NCI-H1105 (cell line): ENCODE measurements around the gene CST7.
A peak's percentile ranks its signal among the peaks of the same experiment; 100 is the strongest.
"Not testable (repeated sequence)": the region's sequence is repeated elsewhere in the genome, so short reads cannot be mapped to it uniquely, and the experiment has no call there.

Source experiments
- DNase-seq: peaks from one replicate; lab custom pipeline; 2025; lab: John Stamatoyannopoulos, UW

CST7 gene, protein sequence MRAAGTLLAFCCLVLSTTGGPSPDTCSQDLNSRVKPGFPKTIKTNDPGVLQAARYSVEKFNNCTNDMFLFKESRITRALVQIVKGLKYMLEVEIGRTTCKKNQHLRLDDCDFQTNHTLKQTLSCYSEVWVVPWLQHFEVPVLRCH

DNA sequence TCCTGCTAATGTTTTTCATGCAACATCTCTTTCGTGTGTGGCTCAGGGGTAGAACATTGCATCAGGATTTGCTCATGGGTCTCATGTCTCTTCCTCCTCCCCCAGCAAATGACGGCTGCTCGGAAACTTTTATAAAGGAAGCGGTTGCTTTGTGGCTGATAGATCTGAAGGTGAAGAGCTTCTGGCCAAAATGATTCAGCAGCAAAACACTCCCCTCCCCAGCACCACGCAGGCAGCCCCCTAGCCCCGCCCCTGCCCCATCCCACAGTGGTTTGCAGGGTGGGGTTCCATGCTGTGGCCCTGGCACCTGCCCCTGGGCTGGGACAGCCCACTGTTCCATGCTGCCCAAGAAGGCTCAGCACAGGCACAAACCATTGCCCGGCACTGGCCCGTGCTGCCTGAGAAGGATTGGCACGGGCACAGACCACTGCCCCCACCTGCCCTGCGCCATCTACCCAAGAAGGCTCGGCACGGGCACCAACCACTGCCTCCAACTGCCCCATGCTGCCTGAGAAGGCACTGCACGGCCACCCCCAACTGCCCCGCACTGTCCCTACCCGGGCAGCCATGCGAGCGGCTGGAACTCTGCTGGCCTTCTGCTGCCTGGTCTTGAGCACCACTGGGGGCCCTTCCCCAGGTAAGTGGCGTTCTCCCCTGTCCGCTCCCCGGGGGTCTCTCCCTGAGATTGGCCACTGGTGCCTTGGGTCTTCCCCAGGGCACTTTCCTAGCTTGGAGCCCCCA lies at the start of gene CST7:
Gene CST7, plus strand, starts transcription at position 331 of the 741 bp plus-strand sequence. Its CDS starts 237 bp downstream, at position 568.
- DNase-seq: no peak

DNA sequence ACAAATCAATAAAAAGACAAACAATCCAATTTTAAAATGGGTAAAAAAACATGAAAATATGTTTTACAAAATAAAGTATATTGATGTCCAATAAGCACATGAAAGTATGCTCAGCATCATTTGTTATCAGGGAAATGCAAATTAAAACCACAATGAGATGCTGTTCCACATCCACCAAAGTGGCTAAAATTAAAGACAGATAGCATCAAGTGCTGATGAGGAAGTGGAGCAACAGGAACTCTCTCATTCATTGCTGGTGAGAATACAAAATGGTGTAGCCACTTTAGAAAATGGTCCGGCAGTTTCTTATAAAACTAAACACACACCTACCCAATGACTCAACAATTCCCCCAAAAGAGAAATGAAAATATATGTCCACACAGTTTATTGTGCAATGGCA lies 42.3 kb upstream of the CST7 start:
- DNase-seq: no peak

DNA sequence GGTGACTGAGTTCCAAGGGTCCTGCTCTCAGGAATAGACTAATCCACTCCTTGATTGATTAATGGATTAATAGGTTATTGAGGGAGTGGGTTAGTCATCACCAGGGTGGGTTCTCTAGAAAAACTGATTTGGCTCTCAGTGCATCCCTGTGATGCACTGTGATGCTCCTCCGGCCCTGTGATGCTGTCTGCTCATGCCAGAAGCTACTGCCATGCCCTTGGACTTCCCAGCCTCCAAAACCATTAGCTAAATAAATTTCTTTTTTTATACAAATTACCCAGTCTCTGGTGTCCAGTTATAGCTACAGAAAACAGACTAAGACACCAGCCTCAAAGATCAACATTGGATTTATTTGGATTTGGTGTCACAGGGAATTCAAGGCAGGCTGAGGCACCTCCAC lies 40.4 kb upstream of the CST7 start:
- no peak for DNase-seq

DNA sequence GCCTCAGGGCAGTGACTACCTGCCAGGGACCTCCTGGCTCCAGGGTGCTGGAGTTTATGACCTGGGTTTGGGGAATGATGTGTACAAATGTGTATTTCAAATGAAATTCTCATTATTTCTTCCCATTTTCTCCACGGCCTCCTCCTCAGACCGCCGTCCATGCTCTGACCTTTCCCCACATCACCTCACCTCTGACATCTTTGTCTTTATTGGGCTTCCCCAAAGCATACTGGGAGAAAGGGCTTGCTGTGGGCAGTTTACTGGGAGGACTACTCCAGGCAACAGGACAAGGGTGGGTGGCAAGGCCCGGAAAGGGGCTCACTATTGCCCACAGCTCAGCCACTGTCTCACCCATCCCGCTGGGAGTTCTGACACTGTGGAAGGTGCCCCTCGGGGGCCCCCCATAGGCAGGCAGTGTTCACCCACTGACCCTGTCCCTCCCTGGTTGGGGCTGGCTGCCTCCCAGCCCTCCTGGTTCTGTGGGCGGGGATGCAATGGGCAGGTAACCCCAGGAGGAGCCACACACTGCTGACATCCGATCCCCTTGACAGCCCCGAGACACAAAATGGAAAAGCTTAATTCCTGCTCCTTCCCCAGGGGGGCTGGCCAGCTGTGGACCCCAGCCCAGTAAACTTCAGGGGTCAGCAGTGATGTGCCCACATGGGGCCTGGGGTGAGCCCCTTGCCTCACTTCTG lies 39.8 kb upstream of the CST7 start:
- no peak for DNase-seq

DNA sequence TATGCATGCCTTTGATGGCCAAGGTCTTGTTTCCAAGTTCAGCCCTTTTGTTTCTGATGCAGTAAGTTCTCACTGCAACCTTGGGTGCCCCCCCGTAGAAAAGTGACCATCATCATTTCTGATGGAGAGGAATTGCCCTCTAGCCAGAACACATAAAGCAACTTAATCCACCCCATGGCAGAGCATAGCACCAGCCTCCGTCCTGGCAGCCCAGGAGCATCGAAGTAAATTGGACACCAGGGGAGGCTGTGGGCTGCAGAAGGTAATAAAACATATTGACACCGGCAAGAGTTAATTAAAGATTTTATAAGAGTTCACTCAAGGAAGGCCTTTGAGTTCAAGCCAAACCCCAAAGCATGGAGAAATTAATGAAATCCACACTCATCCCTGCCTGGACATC lies 39.2 kb upstream of the CST7 start:
- no peak for DNase-seq

DNA sequence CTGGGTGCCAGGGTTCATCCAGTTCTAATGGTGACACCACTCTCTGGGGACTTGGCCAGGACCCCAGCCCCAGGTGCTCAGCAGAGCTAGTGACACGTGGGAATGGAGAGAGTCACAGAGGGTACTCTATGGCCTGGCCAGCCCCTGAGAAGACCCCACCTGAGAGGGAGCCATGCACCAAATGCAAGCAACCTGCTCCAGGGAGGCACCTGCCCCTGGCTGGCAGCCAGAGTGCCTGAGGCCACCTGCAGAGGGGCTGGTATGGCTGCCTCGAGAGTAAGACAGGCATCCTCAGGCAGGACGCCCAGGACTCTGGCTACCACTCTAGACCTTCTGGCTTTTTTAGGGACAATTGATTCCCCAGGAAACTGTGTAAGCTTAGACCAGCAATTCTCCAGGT lies 38.6 kb upstream of the CST7 start:
- DNase-seq: peak; percentile 43

DNA sequence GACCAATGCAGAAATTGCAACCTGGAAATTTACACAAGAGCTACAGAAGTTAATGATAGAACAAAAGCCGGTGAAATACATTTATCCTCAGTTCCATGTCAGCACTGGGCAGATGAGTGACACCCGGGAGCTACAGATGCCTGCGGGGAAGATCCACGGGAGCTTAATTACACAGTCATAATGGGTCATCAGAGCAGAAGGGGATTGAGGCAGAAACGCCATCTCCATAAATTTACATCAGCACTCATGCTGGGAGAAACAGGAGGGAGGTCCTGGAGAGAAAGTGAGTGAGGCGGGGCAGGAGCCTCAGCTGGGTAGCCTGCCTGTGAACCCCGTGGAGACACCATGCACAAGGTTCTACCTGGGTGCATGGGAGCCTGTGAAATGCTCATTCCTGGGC lies 37.6 kb upstream of the CST7 start:
- DNase-seq: no peak

DNA sequence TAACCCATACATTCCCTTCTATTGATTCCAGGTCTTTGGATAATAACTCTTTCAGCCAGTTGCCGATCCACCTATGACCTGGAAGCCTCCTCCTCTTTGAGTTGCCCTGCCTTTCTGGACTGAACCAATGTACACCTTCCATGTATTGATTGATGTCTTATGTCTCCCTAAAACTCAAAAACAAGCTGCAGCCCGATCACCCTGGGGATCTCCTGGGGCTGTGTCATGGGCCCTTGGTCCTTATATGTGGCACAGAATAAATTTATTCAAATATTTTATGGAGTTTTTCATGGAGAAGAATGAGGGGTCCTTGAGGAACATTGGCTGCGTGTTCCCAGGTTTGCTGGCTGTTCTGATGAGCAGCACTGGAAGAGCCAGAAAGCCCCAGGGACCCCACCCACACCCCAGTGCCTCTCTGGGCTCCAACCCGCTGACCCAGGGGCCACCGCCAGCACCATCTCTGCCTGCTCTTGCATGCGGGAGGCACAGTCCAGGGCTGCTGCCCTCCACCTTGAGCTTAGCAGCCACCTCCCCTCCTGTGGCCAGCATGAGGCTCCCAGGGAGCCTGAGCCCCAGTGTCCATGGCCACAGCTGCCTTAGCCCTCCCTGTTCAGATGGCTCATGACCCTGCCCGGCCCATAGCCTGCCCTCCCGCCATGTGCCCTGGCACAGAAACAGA lies 36.5 kb upstream of the CST7 start:
- DNase-seq: no peak

DNA sequence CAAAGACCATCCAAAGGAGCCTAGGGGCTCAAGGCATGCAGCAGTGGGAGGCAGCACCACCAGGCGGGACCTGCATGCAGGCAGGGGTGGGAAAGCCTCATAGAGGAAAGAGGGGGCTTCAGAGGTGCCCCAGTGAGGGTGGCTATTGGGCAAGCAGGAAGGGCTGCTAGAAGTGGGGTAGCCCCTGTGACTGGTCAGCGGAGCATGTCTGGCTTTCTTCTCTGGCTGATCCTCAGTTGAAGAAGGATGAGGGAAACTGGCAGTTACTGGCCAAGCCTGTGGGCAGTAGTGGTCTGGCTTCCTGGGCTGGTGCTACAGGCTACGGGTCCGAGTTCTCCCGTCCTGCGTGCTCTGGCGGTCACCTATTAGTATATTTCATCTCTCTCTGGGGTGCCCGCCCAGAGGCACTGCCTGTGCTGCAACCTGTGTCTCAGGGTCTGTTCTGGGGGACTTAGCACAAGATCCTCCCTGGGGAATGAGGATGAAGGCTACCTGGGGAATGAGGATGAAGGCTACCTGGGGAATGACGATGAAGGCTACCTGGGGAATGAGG lies 35.9 kb upstream of the CST7 start:
- DNase-seq: no peak

DNA sequence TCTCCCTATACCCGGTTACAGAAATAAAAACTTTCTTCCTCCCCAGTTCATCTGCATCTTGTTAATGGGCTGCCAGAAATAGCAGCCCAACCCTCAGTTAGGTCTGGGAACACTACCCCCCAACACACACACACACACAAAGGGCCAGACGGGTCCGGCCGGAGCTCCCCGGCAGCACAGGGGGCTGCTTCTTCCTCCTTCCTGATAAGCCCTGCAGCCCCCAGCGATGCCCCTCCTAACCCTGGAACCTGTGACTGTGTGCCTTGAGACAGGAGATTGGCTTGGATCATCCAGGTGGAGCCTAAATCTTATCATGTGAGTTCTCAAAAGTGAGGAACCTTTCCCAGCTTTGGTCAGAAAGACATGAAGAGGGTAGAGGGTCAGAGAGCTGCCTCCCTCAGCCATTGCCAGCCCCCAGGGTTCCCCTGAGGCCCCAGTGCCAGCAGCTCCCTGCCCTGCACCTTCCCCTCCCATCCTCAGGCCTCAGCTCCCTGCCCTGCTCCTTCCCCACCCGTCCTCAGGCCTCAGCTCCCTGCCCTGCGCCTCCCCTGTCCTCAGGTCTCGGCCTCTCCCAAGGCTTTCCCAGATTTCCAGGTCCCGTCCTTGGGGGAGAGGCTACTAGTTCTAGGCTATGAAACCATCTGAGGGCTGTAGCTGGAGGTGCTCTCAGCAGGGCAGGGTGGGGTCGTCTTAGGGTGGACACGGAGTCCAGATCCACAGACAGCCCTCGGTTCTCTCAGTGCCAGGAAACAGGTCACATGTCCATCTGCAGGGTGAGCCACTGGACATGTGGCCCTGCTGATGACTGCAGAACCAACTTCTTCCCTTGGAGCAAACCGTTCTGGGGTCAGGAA lies 34.5 kb upstream of the CST7 start:
- DNase-seq: no peak

DNA sequence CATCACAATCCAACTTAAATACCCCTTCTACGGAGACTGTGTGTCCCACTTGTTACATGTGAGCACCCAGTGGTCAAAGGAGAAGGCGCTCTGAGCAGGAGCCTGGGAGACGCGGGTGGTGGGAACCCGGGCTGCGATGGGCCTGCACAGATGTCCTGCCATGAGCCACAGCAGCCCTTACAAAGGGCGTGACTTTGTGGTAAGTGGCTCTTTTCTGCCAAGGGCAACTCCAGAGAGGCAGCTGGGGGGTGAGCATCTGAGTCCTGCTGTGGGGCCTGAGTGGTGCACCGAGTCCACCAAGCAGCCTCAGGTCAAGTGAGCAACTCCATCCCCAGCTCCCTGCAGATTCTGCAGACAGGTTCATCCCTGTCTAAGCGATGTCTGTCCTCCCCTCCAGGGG lies 33.6 kb upstream of the CST7 start:
- no peak for DNase-seq

DNA sequence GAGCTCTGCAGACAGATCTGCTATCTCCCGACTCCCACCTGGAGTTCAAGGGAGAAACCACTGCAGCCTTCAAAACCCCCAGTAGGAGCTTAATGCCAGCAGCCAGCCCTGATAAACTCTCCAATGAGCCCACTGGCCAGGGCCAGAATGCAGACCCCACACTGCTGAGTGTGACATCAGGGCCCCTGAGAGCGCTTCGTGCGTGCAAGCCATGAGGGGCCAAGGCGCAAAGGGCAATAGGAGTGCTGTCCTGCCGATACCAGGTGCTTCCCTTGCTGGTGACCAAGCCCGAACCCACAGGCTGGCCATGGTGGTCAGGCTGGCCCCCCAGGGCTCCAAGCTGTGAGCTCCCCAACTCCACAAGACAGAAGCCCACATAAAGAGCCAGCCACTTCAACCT lies 33.2 kb upstream of the CST7 start:
- no peak for DNase-seq

DNA sequence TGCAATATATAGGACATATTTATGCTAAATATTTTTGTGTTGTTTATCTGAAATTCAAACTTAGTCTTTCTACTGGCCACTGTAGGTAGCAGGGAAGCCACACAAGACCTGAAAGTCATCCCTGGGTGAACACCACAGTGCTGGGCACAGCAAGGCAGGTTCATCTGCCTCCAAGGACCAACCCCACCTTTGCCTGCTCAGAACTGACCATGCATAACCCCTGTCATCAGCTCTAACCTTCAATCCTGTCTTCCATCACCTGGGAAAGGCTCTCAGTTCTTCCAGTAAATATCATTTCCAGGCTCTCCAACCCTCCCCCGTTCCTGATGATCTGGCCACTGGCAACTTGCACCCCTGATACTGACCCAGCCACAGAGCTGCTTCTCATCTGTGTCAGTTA lies 32.7 kb upstream of the CST7 start:
- DNase-seq: no peak

DNA sequence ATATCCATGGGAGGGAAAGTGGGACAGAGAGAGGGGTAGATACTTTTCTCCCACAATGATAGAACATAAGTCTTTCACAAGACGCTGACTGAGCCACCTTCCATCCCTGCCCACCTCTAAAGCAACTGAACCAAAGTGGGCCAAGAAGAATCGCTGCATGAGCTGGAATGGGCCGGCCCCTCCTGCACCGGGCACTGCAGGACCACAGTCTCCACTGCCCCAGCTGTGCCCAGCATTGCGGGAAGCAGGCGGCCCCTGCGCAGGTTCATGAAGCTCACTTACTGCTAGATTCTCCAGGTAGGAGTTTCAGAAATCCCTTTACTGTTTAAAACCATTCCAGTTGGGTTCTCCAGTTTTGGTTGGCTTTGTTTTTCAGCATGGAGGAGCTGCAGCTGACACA lies 32.0 kb upstream of the CST7 start:
- no peak for DNase-seq

DNA sequence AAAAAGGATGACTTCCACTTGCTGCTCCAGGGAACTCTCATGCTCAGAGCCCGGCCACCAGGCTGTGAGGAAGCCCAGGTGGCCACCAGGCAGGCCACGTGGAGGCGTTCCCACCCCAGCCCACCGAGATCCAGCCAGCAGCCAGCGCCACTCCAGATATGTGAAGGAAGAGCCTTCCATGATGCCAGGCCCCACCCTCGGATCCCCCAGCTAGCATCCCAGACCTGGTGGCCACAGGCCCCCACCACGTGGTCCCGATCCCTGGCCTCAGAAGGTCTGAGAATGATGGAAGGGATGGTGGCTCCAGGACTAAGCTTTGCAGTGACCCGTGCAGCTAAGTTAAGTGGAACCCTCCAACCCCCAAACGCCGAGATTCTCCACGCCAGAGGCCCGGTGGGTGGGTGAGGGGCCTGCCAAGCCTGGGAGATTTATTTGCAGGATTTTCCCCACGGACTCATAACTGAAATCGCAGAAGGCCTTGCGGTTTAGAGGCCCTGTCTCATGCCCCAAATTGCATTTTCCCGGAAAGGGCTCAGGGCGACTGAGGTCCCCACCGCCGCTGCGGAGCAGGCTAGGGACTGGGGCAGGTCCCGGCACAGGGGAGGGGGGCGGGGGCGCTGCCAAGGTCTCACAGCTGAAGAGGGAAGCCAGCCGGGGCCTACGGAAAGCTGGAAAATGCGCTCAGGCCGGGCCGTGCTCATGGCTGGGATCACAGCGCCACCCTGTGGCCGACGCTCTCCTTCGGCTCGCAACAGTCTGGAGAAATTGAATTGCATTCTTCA lies 31.1 kb upstream of the CST7 start:
- peak; percentile 70 for DNase-seq

DNA sequence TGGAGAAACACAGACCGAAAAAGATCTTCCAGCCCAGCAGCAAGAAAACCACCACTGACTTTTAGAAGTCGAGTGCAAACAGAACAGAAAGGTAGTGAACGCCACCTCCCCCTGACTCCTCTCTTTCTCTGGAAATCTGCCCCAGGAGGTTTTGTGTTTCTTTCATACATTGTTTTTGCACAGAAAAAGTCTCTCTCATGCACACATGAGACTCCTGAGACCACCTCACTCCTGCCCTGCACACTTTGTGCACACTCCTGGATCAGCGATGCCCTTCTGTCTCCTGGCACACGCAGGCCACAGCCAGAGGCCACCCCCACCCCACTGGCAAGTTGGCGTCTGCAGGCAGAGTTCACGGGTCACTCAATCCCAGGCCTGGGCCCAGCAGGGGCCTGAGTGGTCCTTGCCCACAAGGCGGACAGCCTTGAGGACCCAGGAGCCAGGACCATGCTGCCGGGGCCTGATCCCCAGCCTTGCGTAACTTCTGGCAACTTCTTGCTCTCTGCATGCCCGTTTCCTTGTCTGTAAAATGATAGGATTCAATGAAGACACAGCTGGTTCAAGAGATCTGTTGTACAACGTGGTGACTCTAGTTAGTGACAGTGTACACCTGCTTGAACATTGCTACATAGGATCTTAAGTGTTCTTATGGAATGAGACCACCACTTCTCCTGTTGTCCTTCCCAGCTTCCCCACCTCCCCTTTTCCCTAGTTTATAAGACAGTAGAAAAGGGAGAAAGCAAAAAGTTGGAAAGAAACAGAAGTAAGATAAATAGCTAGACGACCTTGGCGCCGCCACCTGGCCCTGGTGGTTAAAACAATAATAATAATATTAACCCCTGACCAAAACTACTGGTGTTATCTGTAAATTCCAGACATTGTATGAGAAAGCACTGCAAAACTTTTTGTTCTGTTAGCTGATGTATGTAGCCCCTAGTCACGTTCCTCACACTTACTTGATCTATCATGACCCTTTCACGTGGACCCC lies 30.2 kb upstream of the CST7 start:
- no peak for DNase-seq

DNA sequence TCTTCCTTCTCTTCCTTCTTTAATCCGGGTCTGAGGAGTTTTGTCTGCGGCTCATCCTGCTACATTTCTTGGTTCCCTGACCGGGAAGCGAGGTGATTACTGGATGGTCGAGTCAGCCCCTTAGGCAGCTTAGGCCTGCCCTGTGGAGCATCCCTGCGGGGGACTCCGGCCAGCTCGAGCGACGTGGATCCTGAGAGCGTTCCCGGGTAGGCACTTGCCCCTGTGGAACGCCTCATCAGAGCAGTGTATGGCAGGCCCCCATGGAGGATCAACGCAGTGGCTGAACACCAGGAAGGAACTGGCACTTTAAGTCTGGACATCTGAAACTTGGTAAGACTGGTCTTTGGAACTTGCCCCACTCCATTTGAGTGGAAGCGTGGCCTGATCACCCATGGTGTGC lies 29.4 kb upstream of the CST7 start:
- DNase-seq: not testable (repeated sequence)

DNA sequence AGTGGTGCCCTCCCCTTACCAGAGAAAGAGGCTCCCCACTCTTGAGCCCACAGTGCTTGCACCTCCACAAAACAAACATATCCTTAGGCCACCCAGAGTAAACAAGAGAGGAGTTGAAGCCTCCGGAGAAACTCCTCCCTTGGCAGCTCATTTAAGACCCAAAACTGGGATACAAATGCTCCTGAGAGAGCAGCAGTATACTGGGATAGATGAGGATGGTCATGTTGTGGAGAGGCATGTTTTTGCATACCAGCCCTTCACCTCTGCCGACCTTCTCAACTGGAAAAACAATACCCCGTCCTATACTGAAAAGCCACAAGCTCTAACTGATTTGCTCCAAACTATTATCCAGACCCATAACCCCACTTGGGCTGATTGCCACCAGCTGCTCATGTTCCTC lies 28.4 kb upstream of the CST7 start:
- DNase-seq: not testable (repeated sequence)

DNA sequence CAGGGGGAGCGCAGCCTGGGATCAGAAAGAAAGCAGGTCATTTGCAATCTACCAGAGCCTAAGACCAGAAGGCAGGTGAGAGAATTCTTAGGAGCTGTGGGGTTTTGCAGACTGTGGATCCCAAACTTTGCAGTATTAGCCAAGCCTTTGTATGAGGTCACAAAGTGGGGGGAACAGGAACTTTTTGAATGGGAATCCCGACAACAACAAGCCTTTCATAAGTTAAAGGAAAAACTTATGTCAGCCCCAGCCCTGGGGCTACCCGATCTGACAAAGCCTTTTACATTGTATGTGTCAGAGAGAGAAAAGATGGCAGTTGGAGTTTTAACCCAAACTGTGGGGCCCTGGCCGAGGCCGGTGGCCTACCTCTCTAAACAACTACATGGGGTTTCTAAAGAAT lies 19.8 kb upstream of the CST7 start:
- not testable (repeated sequence) for DNase-seq
